CD14-positive monocyte (primary cell): ENCODE results near the gene PNRC1. TPM values are rescaled to one million over a fixed set of nuclear protein-coding genes. Genes with fewer than 3 reads are reported as not detected.

Experiments used
- DNase-seq, 3 donors: peaks; one replicate each; pipeline ENCODE4 v3.0.0-alpha.2; 2011 to 2022
- H2AFZ ChIP-seq: 2 replicates; pipeline ENCODE4 v1.6.0; 2012; ENCODE audit warnings: mild to moderate bottlenecking, low read depth, low read length, inconsistent platforms; ENCODE audit not compliant: insufficient read depth, poor library complexity, severe bottlenecking
- H3K27ac ChIP-seq, 2 donors: 1 replicate in 1 of 2; 2 replicates in 1 of 2; pipeline ENCODE4 v1.5.1; 2012 to 2013; ENCODE audit warnings: low read length in 2 of 2, control low read depth in 1 of 2, inconsistent platforms in 1 of 2, low read depth in 1 of 2, mild to moderate bottlenecking in 1 of 2
- H3K27me3 ChIP-seq, 2 donors: one replicate each; pipeline versions ENCODE4 v1.6.0 to v1.6.1; 2011 to 2013; ENCODE audit warnings: low read length in 2 of 2; ENCODE audit not compliant: control insufficient read depth in 2 of 2, insufficient read depth in 2 of 2
- H3K36me3 ChIP-seq, 2 donors: replicated peaks in 1 of 2; 1 replicate in 1 of 2; 2 replicates in 1 of 2; pipeline versions ENCODE4 v1.5.1 to v1.6.1; 2012 to 2013; ENCODE audit warnings: low read length in 2 of 2, control low read depth in 1 of 2, inconsistent platforms in 1 of 2, mild to moderate bottlenecking in 1 of 2; ENCODE audit not compliant: insufficient read depth in 2 of 2, control insufficient read depth in 1 of 2
- H3K4me1 ChIP-seq, 2 donors: 1 replicate in 1 of 2; 2 replicates in 1 of 2; pipeline versions ENCODE4 v1.5.1 to v1.6.1; 2012 to 2013; ENCODE audit warnings: low read length in 2 of 2, control low read depth in 1 of 2, inconsistent platforms in 1 of 2, mild to moderate bottlenecking in 1 of 2, moderate library complexity in 1 of 2; ENCODE audit not compliant: insufficient read depth in 2 of 2, control insufficient read depth in 1 of 2
- H3K4me2 ChIP-seq: replicated peaks from 2 replicates; pipeline ENCODE3; 2012; ENCODE audit warnings: low read length, moderate library complexity, mild to moderate bottlenecking; ENCODE audit not compliant: poor library complexity, severe bottlenecking; ENCODE audit errors: extremely low read depth
- H3K4me3 ChIP-seq, 3 experiments: fragments of 200-600 bp in 1 of 3; sonication (generic) in 1 of 3; replicated peaks in 1 of 3; 1 replicate in 2 of 3; 2 replicates in 1 of 3; pipeline ENCODE4 v1.5.1; 2011 to 2013; ENCODE audit warnings: low read length in 3 of 3, mild to moderate bottlenecking in 3 of 3, control low read depth in 2 of 3, low read depth in 2 of 3, inconsistent platforms in 1 of 3, moderate library complexity in 1 of 3
- H3K79me2 ChIP-seq: 2 replicates; pipeline ENCODE4 v1.6.0; 2012; ENCODE audit warnings: mild to moderate bottlenecking, control low read depth, inconsistent platforms, low read length, moderate library complexity; ENCODE audit not compliant: insufficient read depth
- H3K9ac ChIP-seq: 2 replicates; pipeline ENCODE4 v1.6.0; 2017; ENCODE audit warnings: low read length, mild to moderate bottlenecking; ENCODE audit not compliant: insufficient read depth, poor library complexity, severe bottlenecking
- H3K9me3 ChIP-seq, 2 donors: replicated peaks in 1 of 2; 1 replicate in 1 of 2; 2 replicates in 1 of 2; pipeline versions ENCODE4 v1.5.1 to v1.6.1; 2012 to 2013; ENCODE audit warnings: low read length in 2 of 2, control low read depth in 1 of 2; ENCODE audit not compliant: control insufficient read depth in 1 of 2, insufficient read depth in 1 of 2
- H4K20me1 ChIP-seq: 2 replicates; pipeline ENCODE4 v1.6.0; 2012; ENCODE audit warnings: mild to moderate bottlenecking, low read length, control low read depth, moderate library complexity; ENCODE audit not compliant: insufficient read depth
- H3K27ac Mint-ChIP-seq, 7 donors: one replicate each; pipeline ENCODE4 v1.8.0; 2020; ENCODE audit warnings: mild to moderate bottlenecking in 7 of 7, mixed read lengths in 7 of 7, moderate library complexity in 6 of 7, inconsistent platforms in 2 of 7
- H3K27me3 Mint-ChIP-seq, 3 donors: one replicate each; pipeline ENCODE4 v1.8.0; 2021 to 2022; ENCODE audit warnings: low read depth in 3 of 3, mild to moderate bottlenecking in 3 of 3, mixed read lengths in 3 of 3, moderate library complexity in 3 of 3, inconsistent platforms in 1 of 3
- H3K36me3 Mint-ChIP-seq, 2 donors: one replicate each; pipeline ENCODE4 v1.8.0; 2020; ENCODE audit warnings: mixed read lengths in 2 of 2, inconsistent platforms in 1 of 2, mild to moderate bottlenecking in 1 of 2
- H3K4me1 Mint-ChIP-seq: one replicate; pipeline ENCODE4 v1.8.0; 2020; ENCODE audit warnings: mild to moderate bottlenecking, mixed read lengths
- H3K4me3 Mint-ChIP-seq, 2 donors: one replicate each; pipeline ENCODE4 v1.8.0; 2020; ENCODE audit warnings: mild to moderate bottlenecking in 2 of 2, mixed read lengths in 2 of 2, moderate library complexity in 1 of 2
- H3K9me3 Mint-ChIP-seq, 7 donors: one replicate each; pipeline ENCODE4 v1.8.0; 2020 to 2022; ENCODE audit warnings: mixed read lengths in 7 of 7, mild to moderate bottlenecking in 6 of 7, moderate library complexity in 6 of 7, inconsistent platforms in 2 of 7
- CTCF ChIP-seq: fragments of 200-600 bp; IDR thresholded peaks from one replicate; pipeline ENCODE4 v1.8.0; 2022; ENCODE audit warnings: antibody characterized with exemption, mild to moderate bottlenecking
- WGBS: methylation state at CpG from one replicate; pipeline ENCODE4 v1.1.5; 2013; ENCODE audit warnings: missing lambda C conversion rate; ENCODE audit not compliant: insufficient coverage; 5-methylcytosine and 5-hydroxymethylcytosine counted together
- intact Hi-C, 2 donors: fragments of 100-400 bp; cut with micrococcal nuclease; formaldehyde crosslinking; loops; one replicate each; pipeline versions ENCODE4 v1.15.0 to v1.15.1; 2023
- polyA plus RNA-seq, 3 donors: library from polyadenylated mRNA; depleted of rRNA in 1 of 3; unstranded in 2 of 3; stranded (reverse) in 1 of 3; fragments of 300-500 nt in 2 of 3; fragments of >200 nt in 1 of 3; fragmentation: Illumina TruSeq in 2 of 3; gene quantifications; 1 replicate in 2 of 3; 2 replicates in 1 of 3; pipeline ENCODE4 v1.2.3, GENCODE V29; 2012 to 2021

PNRC1 gene
- polyA plus RNA-seq, 3 donors = 102 to 398 (median 348) TPM

GRCh38 chr6:89073840-89074239 lies 6.7 kb upstream of the PNRC1 start:
- intact Hi-C loops = loop anchor here in 1 of 2 donors (10.0 kb wide), 1 partner anchor 89 kb away; no protein-coding TSS in a partner anchor
- Histone ChIP-seq H3K36me3 (no peaks in the 10 kb centered on the region), H3K9me3 (no peaks in the 10 kb centered on the region), H2AFZ (no peak overlapping the region), H3K27ac (peak overlapping the region in 1 of 2 donors; percentile 83), H3K27me3 (no peaks in the 10 kb centered on the region), H3K4me1 (peaks cover 26 to 31% of the 10 kb centered on the region in 2 donors), H4K20me1 (no peaks in the 10 kb centered on the region), H3K4me3 (peak overlapping the region in 1 of 3 experiments; percentile 71), H3K4me2 (peak overlapping the region; percentile 71), H3K79me2 (no peaks in the 10 kb centered on the region), H3K9ac (no peak overlapping the region)
- Mint-ChIP-seq H3K27me3 (no peaks in the 10 kb centered on the region), H3K4me3 (peak overlapping the region in 1 of 2 donors; percentile 67), H3K4me1 (peaks cover 33% of the 10 kb centered on the region), H3K27ac (peak overlapping the region in 5 of 7 donors; percentile 40 to 95 (median 89)), H3K36me3 (no peaks in the 10 kb centered on the region), H3K9me3 (no peaks in the 10 kb centered on the region)
- DNase-seq = no peak
- 80% methylated on average over 1 of the region's 2 CpGs for WGBS
- TF ChIP-seq CTCF = no peak

DNA sequence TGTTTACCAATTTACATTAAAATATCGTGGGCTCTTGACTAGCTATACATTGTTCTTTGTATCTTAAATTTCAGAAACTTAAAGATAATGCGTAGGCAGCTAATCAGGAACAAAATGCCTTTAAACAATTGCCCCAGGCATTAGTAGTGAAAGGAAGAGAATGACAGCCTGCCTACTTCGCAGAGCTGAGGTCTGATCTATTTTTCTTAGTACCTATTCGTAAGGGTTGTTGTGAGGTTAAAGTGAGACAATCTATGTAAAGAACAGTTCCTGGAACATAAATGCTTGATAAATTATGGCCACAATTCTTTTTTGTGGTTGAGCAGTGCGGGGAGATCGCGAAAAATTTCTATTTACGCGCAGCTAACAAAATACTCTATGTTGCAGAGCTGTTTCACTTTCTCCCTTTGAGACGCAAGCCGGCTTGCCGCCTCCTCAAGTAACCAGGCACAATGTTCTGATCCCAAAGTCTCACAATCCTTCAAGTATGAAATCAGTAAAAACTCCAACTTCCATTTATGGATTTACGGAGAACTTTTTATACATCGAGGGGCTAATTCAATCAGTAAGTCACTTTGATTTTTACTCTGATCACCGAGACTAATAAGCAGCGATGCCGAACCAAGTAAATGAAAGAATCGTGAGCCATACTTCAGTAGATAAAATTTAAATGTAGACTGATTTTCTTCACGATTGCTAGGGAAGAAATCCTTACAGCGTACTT lies 878 bp upstream of the PNRC1 start:
- peak overlapping the region; percentile 91 to 99 for H3K4me3 Mint-ChIP-seq
- Histone ChIP-seq H3K4me3 (peak overlapping the region; percentile 66 to 97 (median 96)), H3K36me3 (peaks cover 16 to 21% of the 10 kb centered on the region in 2 donors), H3K4me2 (peak overlapping the region; percentile 75), H3K27ac (peak overlapping the region; percentile 98), H3K4me1 (peaks cover 26% of the 10 kb centered on the region in 2 donors), H3K9me3 (no peaks in the 10 kb centered on the region), H2AFZ (peak overlapping the region; percentile 64), H3K27me3 (no peaks in the 10 kb centered on the region), H3K9ac (peak overlapping the region; percentile 99), H4K20me1 (peaks cover 36% of the 10 kb centered on the region), H3K79me2 (peaks cover 39% of the 10 kb centered on the region)
- intact Hi-C loops = loop anchor here (5.0 to 10.0 kb wide), 5 partner anchors 42 to 275 kb away; partner anchors contain the start of gene UBE2J1 (in 2 of the 2)
- TF ChIP-seq CTCF = no peak
- peak overlapping the region; percentile 96 to 99 (median 98) for H3K27ac Mint-ChIP-seq
- peak in 2 of 3 donors; percentile 38 to 43 for DNase-seq
- H3K36me3 Mint-ChIP-seq = peaks cover 24 to 25% of the 10 kb centered on the region in 2 donors
- peaks cover 27% of the 10 kb centered on the region for H3K4me1 Mint-ChIP-seq
- H3K27me3 Mint-ChIP-seq = peaks cover 0 to 2% (median 2%) of the 10 kb centered on the region in 3 donors
- peaks cover 0 to 4% (median 0%) of the 10 kb centered on the region in 7 donors for H3K9me3 Mint-ChIP-seq
- WGBS = 0% methylated on average over 4 of the region's 20 CpGs
